ENCODE results near the gene OR6T1. TPM values are rescaled to one million over a fixed set of nuclear protein-coding genes. Genes with fewer than 3 reads are reported as not detected.

OR6T1 gene
- total RNA-seq, 1 donor from 2014 or later, result not detected

DNA sequence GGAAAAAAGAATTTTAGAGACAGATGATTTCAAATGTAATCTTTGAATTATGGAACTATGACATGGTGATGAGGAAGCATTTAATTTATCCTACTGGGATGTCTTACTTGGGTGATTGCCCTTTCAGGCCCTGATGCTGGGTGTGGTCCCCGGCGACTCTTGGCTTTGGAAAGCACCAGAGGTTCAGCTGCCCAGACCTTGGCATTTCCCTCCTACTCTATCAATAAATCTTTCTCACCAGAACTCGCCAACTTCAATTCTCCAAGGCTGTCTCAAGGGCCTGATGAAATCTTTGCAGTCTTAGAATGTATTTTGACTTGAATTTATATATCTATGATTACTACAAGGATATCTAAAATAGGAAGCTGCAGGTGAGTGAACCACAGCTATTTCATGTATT is 22.7 kb downstream of the OR6T1 start:
- ChIA-PET POLR2A (no interaction called here), CTCF (no interaction called here)
- ATAC-seq (ENCODE audit: low read depth), result no peak
- no peaks in the 10 kb centered on the region for H3K27me3 Mint-ChIP-seq
- H3K4me1 Mint-ChIP-seq, result no peaks in the 10 kb centered on the region
- H3K9me3 Mint-ChIP-seq, result peaks cover 4% of the 10 kb centered on the region
- no peak for DNase-seq
- H3K27ac Mint-ChIP-seq, result no peak overlapping the region
- no peaks in the 10 kb centered on the region for H3K36me3 Mint-ChIP-seq (ENCODE audit: low read depth)
- no peak overlapping the region for H3K4me3 Mint-ChIP-seq
- TF ChIP-seq, protein P1, sequence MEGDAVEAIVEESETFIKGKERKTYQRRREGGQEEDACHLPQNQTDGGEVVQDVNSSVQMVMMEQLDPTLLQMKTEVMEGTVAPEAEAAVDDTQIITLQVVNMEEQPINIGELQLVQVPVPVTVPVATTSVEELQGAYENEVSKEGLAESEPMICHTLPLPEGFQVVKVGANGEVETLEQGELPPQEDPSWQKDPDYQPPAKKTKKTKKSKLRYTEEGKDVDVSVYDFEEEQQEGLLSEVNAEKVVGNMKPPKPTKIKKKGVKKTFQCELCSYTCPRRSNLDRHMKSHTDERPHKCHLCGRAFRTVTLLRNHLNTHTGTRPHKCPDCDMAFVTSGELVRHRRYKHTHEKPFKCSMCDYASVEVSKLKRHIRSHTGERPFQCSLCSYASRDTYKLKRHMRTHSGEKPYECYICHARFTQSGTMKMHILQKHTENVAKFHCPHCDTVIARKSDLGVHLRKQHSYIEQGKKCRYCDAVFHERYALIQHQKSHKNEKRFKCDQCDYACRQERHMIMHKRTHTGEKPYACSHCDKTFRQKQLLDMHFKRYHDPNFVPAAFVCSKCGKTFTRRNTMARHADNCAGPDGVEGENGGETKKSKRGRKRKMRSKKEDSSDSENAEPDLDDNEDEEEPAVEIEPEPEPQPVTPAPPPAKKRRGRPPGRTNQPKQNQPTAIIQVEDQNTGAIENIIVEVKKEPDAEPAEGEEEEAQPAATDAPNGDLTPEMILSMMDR (IDR thresholded peaks at IDR 0.05), result no peak
- intact Hi-C loops (cut with micrococcal nuclease), result no loop called here

DNA sequence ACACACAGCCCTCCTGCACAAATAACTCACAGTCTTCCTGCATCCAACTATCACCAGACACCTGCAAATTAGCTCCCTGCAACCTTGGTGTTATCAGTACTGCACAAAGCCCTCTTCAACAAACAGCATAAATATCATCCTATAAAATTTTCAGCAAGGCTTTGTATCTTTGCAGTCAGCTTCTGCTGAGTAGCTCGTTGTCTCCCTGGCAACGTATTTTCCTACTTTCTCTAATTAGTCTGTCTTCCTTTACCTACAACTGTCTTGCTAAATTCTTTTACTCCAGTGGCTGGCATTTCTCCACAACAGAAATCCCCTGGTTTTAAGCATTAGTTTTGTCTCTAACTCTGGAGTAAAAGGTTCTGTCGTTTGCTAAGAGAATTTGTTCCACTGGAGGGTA is 37.8 kb downstream of the OR6T1 start:
- TF ChIP-seq, protein P1 (IDR thresholded peaks at IDR 0.05), result no peak
- CTCF ChIA-PET, result no interaction called here

DNA sequence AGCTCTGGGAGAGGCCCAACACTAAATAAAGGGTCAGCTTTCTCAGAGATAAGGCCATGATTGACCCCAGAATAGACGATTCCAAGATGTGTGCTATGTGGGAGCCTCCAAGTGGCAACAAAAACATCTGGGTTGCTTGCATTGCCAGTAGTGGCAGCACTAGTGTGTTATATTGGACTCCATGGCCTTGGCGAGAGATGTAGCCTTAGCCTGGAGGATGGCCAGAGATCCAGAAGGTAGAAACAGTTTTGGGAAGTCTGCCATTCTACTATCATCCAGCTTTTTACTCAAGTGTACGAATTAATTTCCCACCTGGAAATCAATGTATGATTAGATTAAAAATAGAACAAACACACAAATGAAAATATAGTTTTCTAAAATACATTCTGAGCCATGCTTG is 38.7 kb downstream of the OR6T1 start:
- POLR2A ChIA-PET, result no interaction called here
- no peaks in the 10 kb centered on the region for H3K9me3 Mint-ChIP-seq
- TF ChIP-seq, protein P1 (IDR thresholded peaks at IDR 0.05), result no peak
- intact Hi-C loops (cut with micrococcal nuclease), result no loop called here
- DNase-seq, result no peak
- peaks cover 2% of the 10 kb centered on the region for H3K27me3 Mint-ChIP-seq
- no peak overlapping the region for H3K27ac Mint-ChIP-seq
- H3K4me1 Mint-ChIP-seq, result no peaks in the 10 kb centered on the region
- H3K36me3 Mint-ChIP-seq (ENCODE audit: low read depth), result no peaks in the 10 kb centered on the region
- ATAC-seq (ENCODE audit: low read depth), result no peak
- CTCF ChIA-PET, result no interaction called here
- H3K4me3 Mint-ChIP-seq, result no peak overlapping the region

More for the DNA sequence above, 37.8 kb downstream of the OR6T1 start:
- Mint-ChIP-seq H3K4me1 (no peaks in the 10 kb centered on the region), H3K27ac (no peak overlapping the region), H3K36me3 (ENCODE audit: low read depth) (no peaks in the 10 kb centered on the region), H3K27me3 (peaks cover under 1% of the 10 kb centered on the region), H3K9me3 (no peaks in the 10 kb centered on the region), H3K4me3 (no peak overlapping the region)
- no peak for ATAC-seq (ENCODE audit: low read depth)
- intact Hi-C loops (cut with micrococcal nuclease), result no loop called here
- POLR2A ChIA-PET, result no interaction called here
- DNase-seq, result no peak

DNA sequence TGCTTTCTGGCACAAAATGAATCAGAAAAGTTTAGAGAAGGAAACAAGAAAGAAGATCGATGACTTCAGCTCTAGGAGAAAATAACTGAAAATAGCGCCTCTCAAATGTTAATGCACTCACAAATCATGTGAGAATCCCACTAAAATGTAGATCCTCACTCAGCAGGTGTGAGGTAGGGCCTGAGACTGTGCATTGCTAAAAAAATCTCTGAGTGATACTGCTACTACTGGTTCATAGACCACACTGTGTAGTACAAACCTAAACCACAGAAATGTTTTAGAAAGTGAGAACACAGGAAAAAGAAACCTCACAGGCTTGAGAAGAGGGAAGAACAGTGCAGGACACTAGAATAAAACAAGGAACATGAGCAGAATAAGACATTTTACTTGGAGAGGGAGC is 39.7 kb downstream of the OR6T1 start:
- Mint-ChIP-seq H3K36me3 (ENCODE audit: low read depth) (no peaks in the 10 kb centered on the region), H3K4me3 (no peak overlapping the region), H3K27me3 (peaks cover 2% of the 10 kb centered on the region), H3K9me3 (no peaks in the 10 kb centered on the region), H3K27ac (no peak overlapping the region), H3K4me1 (no peaks in the 10 kb centered on the region)
- TF ChIP-seq, protein P1 (IDR thresholded peaks at IDR 0.05), result no peak
- ChIA-PET CTCF (no interaction called here), POLR2A (no interaction called here)
- intact Hi-C loops (cut with micrococcal nuclease), result no loop called here
- no peak for ATAC-seq (ENCODE audit: low read depth)
- no peak for DNase-seq

DNA sequence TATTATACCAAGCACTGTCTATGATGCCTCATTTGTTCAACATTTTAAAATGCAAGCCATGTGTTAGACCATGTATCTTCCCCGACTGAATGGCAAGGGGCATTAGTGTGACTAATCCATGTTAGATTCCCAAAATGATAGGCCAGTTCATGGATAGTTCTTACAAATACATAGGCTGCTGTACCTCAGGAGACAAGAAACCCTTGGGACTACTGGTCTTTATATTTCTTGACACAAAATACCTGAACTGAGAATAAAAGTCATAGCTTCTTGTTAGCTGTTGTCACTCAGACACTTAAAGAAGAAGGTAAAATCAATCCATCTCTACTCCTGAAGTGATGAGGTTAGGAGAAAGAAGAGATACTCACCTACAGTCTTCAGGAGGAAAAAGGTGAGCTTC is 41.8 kb downstream of the OR6T1 start, which contains the start of gene OR8D4:
Gene OR8D4, plus strand, starts transcription at position 301 of the 400 bp plus-strand sequence. CDS start 4,265 bp downstream, outside the sequence.
- Mint-ChIP-seq H3K27ac (no peak within 1 kb of the TSS), H3K4me1 (no peaks in the 10 kb centered on the region), H3K9me3 (no peaks in the 10 kb centered on the region), H3K36me3 (ENCODE audit: low read depth) (no peaks in the 10 kb centered on the region), H3K4me3 (no peak within 1 kb of the TSS), H3K27me3 (peaks cover 2% of the 10 kb centered on the region)
- no peak for DNase-seq
- TF ChIP-seq, protein P1 (IDR thresholded peaks at IDR 0.05), result no peak
- ChIA-PET CTCF (no interaction called here), POLR2A (no interaction called here)
- intact Hi-C loops (cut with micrococcal nuclease), result no loop called here
- ATAC-seq (ENCODE audit: low read depth), result no peak
